Left lung (tissue), 10 donors: ENCODE measurements around the gene KLHL1. TPM values are rescaled to one million over a fixed set of nuclear protein-coding genes. Genes with fewer than 3 reads are reported as not detected.

ENCODE experiments used
- ATAC-seq: fragments of 200-7000 bp; cut with Tn5 transposase; one replicate; pipeline ENCODE4 v1.9.1; 2020; ENCODE audit warnings: moderate library complexity
- DNase-seq, 4 donors: peaks; one replicate each; pipeline ENCODE4 v3.0.0-alpha.2; 2013 to 2020
- H3K27ac ChIP-seq, 2 donors: fragments of 200-600 bp; sonication (generic) in 1 of 2; one replicate each; pipeline versions ENCODE4 v1.5.0 to v1.8.0; 2020 to 2021
- H3K27me3 ChIP-seq, 2 donors: fragments of 200-600 bp; sonication (generic) in 1 of 2; one replicate each; pipeline versions ENCODE4 v1.5.0 to v1.8.0; 2020 to 2021
- H3K36me3 ChIP-seq, 2 donors: fragments of 200-600 bp; sonication (generic) in 1 of 2; one replicate each; pipeline versions ENCODE4 v1.5.0 to v1.8.0; 2020 to 2021
- H3K4me1 ChIP-seq, 2 donors: fragments of 200-600 bp; one replicate each; pipeline ENCODE4 v1.8.0; 2021
- H3K4me3 ChIP-seq, 2 donors: fragments of 200-600 bp; sonication (generic) in 1 of 2; one replicate each; pipeline versions ENCODE4 v1.5.0 to v1.8.0; 2020 to 2021; ENCODE audit warnings: mild to moderate bottlenecking in 1 of 2
- H3K9me3 ChIP-seq, 2 donors: fragments of 200-600 bp; sonication (generic) in 1 of 2; one replicate each; pipeline versions ENCODE4 v1.5.0 to v1.8.0; 2020 to 2021
- intact Hi-C, 2 donors: fragments of 100-400 bp; cut with DNase I; formaldehyde crosslinking; loops; one replicate each; pipeline versions ENCODE4 v1.11.2 to v1.14.2; 2022
- polyA plus RNA-seq, 6 donors: library from polyadenylated mRNA; unstranded; fragments of 120-200 nt; gene quantifications; one replicate each; pipeline ENCODE4 v1.2.1, GENCODE V29; 2013; ENCODE audit not compliant: insufficient read length in 6 of 6
- total RNA-seq, 2 donors: library from RNA; stranded (reverse); fragmentation: NEBNext Ultra II Directional; extraction: Animal tissue kit (Norgen Biotek cat#: 25700); gene quantifications; one replicate each; pipeline ENCODE4 v1.2.1, GENCODE V29; 2021
- TF ChIP-seq, protein P1 (sequence below), 2 donors: fragments of 200-600 bp; sonication (generic) in 1 of 2; IDR thresholded peaks; one replicate each; pipeline versions ENCODE4 v1.5.0 to v1.8.0; 2021; ENCODE audit warnings: antibody characterized with exemption in 2 of 2
- donor health status: DM: no; HTN: yes; CAD: no.
- donor health status: DM: no; HTN: no; CAD: no.

Gene KLHL1
- total and polyA plus RNA-seq, 8 donors, result 0.06 TPM; not detected in 4

DNA sequence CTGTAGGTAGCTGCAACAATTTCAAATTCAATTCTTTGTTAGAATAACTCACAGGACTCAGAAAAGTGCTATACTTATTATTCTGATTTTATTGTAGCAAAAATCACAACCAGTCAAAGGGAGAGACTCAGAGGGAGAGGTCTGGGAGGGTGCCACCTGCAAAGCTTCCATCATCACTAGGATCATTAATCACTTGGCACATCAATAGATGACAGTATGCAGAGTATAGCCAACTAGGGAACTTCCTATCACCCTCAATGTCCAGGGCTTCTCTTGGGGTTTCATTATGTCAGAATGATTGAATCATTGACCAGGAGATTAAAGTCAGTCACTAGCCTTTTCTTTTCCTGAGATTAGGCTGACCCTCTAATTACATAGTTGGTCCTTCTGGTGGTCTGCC, 432.0 kb downstream of the KLHL1 start:
- intact Hi-C loops, result no loop called here
- Histone ChIP-seq H3K4me3 (no peak overlapping the region), H3K36me3 (no peaks in the 10 kb centered on the region), H3K27me3 (no peaks in the 10 kb centered on the region), H3K4me1 (no peaks in the 10 kb centered on the region), H3K27ac (no peak overlapping the region), H3K9me3 (peaks cover 0 to 20% of the 10 kb centered on the region in 2 donors)
- DNase-seq (no peak), ATAC-seq (no peak)
- TF ChIP-seq, protein P1, sequence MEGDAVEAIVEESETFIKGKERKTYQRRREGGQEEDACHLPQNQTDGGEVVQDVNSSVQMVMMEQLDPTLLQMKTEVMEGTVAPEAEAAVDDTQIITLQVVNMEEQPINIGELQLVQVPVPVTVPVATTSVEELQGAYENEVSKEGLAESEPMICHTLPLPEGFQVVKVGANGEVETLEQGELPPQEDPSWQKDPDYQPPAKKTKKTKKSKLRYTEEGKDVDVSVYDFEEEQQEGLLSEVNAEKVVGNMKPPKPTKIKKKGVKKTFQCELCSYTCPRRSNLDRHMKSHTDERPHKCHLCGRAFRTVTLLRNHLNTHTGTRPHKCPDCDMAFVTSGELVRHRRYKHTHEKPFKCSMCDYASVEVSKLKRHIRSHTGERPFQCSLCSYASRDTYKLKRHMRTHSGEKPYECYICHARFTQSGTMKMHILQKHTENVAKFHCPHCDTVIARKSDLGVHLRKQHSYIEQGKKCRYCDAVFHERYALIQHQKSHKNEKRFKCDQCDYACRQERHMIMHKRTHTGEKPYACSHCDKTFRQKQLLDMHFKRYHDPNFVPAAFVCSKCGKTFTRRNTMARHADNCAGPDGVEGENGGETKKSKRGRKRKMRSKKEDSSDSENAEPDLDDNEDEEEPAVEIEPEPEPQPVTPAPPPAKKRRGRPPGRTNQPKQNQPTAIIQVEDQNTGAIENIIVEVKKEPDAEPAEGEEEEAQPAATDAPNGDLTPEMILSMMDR (IDR thresholded peaks at IDR 0.05), result no peak

GRCh38 chr13:69660155-69660554, 448.1 kb downstream of the KLHL1 start:
- Histone ChIP-seq H3K36me3 (no peaks in the 10 kb centered on the region), H3K4me3 (no peak overlapping the region), H3K27ac (no peak overlapping the region), H3K4me1 (no peaks in the 10 kb centered on the region), H3K27me3 (no peaks in the 10 kb centered on the region), H3K9me3 (peaks cover 0 to 57% of the 10 kb centered on the region in 2 donors)
- no peak for DNase-seq
- intact Hi-C loops, result no loop called here
- ATAC-seq, result no peak
- TF ChIP-seq, protein P1 (IDR thresholded peaks at IDR 0.05), result no peak

DNA sequence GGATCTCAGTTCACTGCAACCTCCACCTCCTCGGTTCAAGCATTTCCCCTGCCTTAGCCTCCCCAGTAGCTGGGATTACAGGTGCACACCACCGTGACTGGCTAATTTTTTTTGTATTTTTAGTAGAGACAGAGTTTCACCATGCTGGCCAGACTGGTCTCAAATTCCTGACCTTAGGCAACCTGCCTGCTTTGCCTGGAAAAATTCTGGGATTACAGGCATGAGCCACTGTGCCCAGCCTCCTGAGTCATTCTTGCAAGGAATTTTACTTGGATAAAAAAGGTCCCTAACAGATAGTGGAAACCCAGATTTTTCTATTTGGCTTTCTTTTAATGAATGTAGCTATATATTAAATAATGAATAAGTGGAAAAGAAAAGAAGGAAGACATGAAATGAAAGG, 450.6 kb downstream of the KLHL1 start:
- no peak for ATAC-seq

GRCh38 chr13:69654392-69654791, 453.9 kb downstream of the KLHL1 start:
- no peaks in the 10 kb centered on the region for H3K36me3 ChIP-seq
- no peak overlapping the region for H3K4me3 ChIP-seq
- intact Hi-C loops, result no loop called here
- H3K9me3 ChIP-seq, result peaks cover 0 to 27% of the 10 kb centered on the region in 2 donors
- ATAC-seq (no peak), DNase-seq (no peak)
- no peak overlapping the region for H3K27ac ChIP-seq
- no peaks in the 10 kb centered on the region for H3K27me3 ChIP-seq
- TF ChIP-seq, protein P1 (IDR thresholded peaks at IDR 0.05), result no peak
- H3K4me1 ChIP-seq, result no peaks in the 10 kb centered on the region

More for the DNA sequence above, 450.6 kb downstream of the KLHL1 start:
- H3K36me3 ChIP-seq, result no peaks in the 10 kb centered on the region
- H3K27ac ChIP-seq, result no peak overlapping the region
- H3K4me3 ChIP-seq, result no peak overlapping the region
- TF ChIP-seq, protein P1 (IDR thresholded peaks at IDR 0.05), result no peak
- H3K4me1 ChIP-seq, result no peaks in the 10 kb centered on the region
- DNase-seq, result no peak
- H3K27me3 ChIP-seq, result no peaks in the 10 kb centered on the region
- intact Hi-C loops, result no loop called here
- peaks cover 0 to 52% of the 10 kb centered on the region in 2 donors for H3K9me3 ChIP-seq

Other genes with a start within 250 kb of the KLHL1 start
- gene ATXN8OS, start 626 bp downstream of the KLHL1 start, total RNA-seq, result not detected
- gene ATXN8OS, start 626 bp downstream of the KLHL1 start, polyA plus RNA-seq, result under 1 TPM in 3 of 6 donors, not detected in 3; 0.14 to 0.32 (median 0.20) TPM